Transverse colon (tissue), 4 donors: Measurements from ENCODE around the gene TSPAN9.

Source experiments
- CTCF ChIP-seq, 5 experiments: fragments of 200-600 bp in 3 of 5; fragments of 450-650 bp in 2 of 5; sonication (generic) in 3 of 5; IDR thresholded peaks; 1 replicate in 2 of 5; 2 replicates in 3 of 5; pipeline ENCODE4 v1.5.1; 2016 to 2017; ENCODE audit warnings: antibody characterized with exemption in 5 of 5, inconsistent platforms in 3 of 5, mild to moderate bottlenecking in 2 of 5, moderate library complexity in 1 of 5
- EP300 ChIP-seq: sonication (generic); formaldehyde crosslinking; IDR thresholded peaks from one replicate; pipeline ENCODE4 v1.6.1; 2017; ENCODE audit warnings: antibody characterized with exemption, low read depth
- POLR2A ChIP-seq: fragments of 450-650 bp; IDR thresholded peaks from one replicate; pipeline ENCODE4 v1.6.1; 2016; ENCODE audit warnings: antibody characterized with exemption, mild to moderate bottlenecking, moderate library complexity
- POLR2AphosphoS5 ChIP-seq, 3 donors: sonication (generic); formaldehyde crosslinking; IDR thresholded peaks; one replicate each; pipeline ENCODE4 v1.6.1; 2016; ENCODE audit warnings: antibody characterized with exemption in 3 of 3

GRCh38 chr12:3152892-3153291, 75.7 kb downstream of the TSPAN9 start:
- TF ChIP-seq CTCF (IDR thresholded peaks at IDR 0.05) (no peak), POLR2A (no peak), EP300 (no peak), POLR2AphosphoS5 (IDR thresholded peaks at IDR 0.05) (no peak)
